AG10803 (cell line): ENCODE results near the gene NT5M.

Experiments
- DNase-seq: peaks from one replicate; pipeline ENCODE4 v3.0.0; 2010; ENCODE audit warnings: low read depth
- H3K4me3 ChIP-seq: 2 replicates; pipeline ENCODE4 v1.5.1; 2011; ENCODE audit warnings: mild to moderate bottlenecking, low read length, control low read depth
- TF ChIP-seq, protein P1 (sequence below): conservative IDR thresholded peaks from 2 replicates; pipeline ENCODE4 v1.5.1; 2011; ENCODE audit warnings: mild to moderate bottlenecking, low read length, control low read depth, inconsistent platforms

NT5M gene

DNA sequence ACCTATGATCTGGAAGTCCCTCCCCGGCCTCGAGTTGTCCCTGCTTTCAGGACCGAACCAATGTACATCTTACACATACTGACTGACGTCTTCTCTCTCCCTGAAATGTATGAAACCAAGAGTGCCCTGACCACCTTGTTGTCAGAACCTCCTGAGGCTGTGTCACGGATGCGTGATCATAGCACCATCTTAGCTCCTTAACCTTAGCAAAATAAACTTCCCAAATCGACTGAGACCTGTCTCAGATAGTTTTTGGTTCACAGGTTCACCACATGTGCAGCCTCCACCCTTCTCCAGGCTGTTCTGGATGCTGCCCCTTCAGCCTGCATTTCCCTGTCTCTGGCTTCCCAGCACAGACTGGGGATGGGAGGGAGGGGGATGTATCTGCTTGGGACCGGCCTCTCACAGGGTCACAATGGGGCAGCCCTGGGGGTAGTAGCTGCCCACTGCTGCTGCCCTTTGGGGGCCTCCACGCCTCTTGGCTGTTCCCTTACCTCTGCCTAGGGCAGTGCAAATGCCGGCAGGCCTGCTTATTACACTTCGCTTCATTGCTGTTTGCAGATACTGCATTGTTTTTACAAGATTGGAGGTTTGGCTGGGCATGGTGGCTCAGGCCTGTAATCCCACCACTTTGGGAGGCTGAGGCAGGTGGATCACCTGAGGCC lies 69.8 kb downstream of the NT5M start:
- TF ChIP-seq, protein P1, sequence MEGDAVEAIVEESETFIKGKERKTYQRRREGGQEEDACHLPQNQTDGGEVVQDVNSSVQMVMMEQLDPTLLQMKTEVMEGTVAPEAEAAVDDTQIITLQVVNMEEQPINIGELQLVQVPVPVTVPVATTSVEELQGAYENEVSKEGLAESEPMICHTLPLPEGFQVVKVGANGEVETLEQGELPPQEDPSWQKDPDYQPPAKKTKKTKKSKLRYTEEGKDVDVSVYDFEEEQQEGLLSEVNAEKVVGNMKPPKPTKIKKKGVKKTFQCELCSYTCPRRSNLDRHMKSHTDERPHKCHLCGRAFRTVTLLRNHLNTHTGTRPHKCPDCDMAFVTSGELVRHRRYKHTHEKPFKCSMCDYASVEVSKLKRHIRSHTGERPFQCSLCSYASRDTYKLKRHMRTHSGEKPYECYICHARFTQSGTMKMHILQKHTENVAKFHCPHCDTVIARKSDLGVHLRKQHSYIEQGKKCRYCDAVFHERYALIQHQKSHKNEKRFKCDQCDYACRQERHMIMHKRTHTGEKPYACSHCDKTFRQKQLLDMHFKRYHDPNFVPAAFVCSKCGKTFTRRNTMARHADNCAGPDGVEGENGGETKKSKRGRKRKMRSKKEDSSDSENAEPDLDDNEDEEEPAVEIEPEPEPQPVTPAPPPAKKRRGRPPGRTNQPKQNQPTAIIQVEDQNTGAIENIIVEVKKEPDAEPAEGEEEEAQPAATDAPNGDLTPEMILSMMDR, result no peak
- H3K4me3 ChIP-seq, result no peak overlapping the region
- DNase-seq, result no peak

DNA sequence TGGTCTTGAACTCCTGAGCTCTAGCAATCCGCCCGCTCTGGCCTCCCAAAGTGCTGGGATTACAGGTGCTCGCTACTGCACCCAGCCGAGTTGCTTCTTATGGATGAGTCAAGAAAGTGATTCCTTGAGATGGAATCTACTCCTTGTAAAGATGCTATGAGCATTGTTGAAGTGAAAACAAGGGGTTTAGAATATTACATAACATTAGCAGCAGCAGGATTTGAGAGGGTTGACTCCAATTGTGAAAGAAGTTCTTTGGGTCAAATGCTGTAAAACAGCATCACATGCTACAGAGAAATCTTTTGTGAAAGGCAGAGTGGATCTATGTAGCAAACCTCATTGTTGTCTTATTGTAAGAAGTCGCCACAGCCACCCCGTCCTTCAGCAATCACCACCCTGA lies 72.7 kb downstream of the NT5M start:
- no peak overlapping the region for H3K4me3 ChIP-seq
- TF ChIP-seq, protein P1, result no peak
- DNase-seq, result peak; percentile 59

DNA sequence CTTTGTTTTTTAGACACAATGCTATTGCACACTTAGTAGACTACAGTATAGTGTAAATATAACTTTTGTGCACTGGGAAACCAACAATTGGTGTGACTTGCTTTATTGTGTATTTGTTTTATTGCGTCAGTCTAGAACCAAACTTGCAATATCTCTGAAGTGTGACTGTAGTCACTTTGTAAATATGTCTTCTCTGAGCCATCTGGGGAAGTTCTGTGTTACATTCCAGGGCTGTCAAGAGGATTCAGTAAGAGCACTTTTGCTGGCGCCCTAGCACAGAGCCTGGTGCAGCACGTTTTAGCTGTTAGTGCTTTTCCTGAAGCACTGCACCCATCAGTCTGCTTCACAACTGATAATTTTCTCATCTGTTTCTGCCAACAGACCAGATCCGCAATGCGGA lies 73.2 kb downstream of the NT5M start:
- TF ChIP-seq, protein P1, result no peak
- peak; percentile 89 for DNase-seq
- no peak overlapping the region for H3K4me3 ChIP-seq

DNA sequence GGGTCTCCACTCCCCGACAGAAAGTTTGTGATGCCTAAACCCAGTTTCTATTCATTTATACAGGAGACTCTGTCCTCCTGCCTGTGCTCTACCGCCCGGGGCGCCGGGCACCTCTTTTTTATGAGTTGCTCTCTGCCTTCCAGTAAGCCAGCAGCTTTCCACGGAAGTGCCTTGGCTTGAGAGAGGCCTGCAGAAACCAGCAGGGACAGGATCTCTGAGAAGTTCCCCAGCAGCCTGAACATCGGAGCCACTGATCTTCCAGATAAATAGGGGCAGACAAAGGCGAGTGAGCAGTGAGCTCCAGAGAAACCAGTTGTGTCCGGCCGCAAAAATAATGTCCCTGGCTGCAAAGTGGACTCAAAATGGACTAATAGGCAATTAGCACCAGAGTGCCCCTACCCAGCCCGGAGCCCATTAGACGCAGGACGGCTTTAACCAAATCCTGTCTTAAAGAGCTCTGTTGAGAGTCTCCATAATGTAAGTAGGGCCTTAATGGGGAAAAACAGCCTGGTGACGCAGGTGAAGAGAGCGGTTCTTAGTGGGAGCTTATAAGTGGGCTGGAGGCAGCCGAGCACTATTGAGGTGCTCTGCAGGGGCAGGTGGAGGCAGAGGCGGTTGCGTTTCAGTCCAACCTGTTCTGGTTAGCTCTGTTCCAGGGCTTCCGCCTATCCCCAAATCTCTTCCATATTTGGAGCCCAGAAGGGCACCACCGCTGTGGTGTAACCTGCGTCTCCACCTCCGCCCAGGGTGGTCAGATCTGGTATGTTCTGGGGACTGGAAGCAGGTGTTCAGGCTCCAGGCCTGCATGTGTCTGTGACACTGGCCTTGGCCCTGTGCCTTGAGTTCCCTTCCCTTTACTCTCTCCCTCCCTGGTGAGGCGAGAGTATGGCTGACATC lies 74.1 kb downstream of the NT5M start:
- no peak for DNase-seq
- no peak overlapping the region for H3K4me3 ChIP-seq
- TF ChIP-seq, protein P1, result no peak

DNA sequence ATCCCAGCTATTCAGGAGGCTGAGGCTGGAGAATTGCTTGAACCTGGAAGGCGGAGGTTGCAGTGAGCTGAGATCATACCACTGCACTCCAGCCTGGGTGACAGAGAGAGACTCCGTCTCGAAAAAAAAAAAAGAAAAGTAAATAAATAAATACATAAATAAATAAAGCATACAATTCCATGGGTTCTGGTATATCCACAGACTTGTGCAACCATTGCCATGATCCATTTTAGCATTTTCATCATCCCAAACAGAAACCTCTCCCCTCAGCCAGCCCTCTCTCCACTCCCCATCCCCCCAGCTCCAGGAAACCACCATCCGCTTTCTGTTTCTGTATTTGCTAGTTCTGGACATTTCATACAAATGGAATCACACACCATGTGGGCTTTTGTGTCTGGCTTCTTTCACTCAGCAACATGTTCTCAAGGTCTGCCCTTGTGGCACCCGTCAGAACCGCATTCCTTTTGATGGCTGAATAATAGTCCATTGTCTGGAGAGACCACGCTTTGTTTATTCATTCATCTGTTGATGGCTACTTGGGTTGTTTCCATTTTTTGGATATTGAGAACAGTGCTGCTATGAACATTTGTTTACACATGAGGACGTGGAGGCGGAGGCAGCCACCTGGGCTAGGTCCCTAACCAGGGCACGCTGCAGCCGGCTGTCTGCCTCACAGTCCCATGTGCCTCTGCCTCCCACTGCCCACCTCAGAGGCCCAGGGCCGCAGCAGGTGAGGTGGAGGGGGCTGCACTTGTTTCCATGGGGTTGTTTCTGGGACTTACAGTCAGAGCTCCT lies 76.2 kb downstream of the NT5M start:
- no peak overlapping the region for H3K4me3 ChIP-seq
- peak; percentile 48 for DNase-seq
- TF ChIP-seq, protein P1, result no peak

DNA sequence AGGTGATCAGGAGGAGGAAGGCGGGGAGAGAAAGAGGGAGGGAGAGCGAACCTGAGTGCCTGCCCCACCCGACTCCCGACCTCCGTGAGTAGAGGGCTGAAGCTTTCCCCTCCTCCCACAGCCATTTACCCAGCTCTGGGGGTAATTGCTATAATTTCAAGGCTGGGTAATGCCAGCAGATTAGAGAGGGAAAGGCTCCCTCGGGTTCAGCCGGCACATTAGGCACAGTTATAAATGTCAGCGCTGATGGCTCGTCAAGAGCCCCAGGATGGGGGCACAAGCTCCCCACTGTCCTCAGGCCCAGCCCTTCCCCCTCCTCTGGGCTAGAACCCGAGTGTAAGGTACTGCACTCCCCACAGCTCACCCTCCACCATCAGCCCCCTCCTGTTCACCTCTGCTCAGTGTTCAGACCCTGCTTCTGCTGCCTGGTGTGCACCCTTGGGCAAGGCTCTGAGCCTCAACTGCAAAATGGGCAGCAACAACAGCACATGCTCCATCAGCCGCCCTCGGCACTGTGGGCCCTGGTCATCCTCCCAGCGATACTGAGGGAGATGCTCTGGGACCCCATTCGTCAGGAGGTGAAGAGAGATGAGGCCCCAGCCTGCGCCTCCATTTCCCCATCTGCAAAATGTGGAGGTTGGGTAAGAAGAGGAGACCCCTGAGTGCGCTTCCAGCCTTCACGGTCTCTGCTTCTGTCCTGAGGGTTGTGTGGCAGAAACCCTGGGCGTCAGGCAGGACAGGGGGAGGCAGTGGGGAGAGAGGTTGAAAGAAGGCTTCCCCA lies 77.2 kb downstream of the NT5M start:
- TF ChIP-seq, protein P1, result no peak
- H3K4me3 ChIP-seq, result no peak overlapping the region
- DNase-seq, result no peak
